Uterus (tissue), 2 donors: ENCODE measurements around the gene ADORA1.

Source experiments
- POLR2A ChIP-seq, 2 donors: fragments of 450-650 bp; IDR thresholded peaks; one replicate each; pipeline ENCODE4 v1.6.1; 2016; ENCODE audit warnings: antibody characterized with exemption in 2 of 2, mild to moderate bottlenecking in 1 of 2, moderate library complexity in 1 of 2
- TF ChIP-seq, protein P1 (sequence below), 4 experiments: fragments of 200-600 bp in 2 of 4; fragments of 450-650 bp in 2 of 4; sonication (generic) in 2 of 4; IDR thresholded peaks; one replicate each; pipeline ENCODE4 v1.5.1; 2016 to 2019; ENCODE audit warnings: antibody characterized with exemption in 4 of 4, mild to moderate bottlenecking in 2 of 4, moderate library complexity in 1 of 4

DNA sequence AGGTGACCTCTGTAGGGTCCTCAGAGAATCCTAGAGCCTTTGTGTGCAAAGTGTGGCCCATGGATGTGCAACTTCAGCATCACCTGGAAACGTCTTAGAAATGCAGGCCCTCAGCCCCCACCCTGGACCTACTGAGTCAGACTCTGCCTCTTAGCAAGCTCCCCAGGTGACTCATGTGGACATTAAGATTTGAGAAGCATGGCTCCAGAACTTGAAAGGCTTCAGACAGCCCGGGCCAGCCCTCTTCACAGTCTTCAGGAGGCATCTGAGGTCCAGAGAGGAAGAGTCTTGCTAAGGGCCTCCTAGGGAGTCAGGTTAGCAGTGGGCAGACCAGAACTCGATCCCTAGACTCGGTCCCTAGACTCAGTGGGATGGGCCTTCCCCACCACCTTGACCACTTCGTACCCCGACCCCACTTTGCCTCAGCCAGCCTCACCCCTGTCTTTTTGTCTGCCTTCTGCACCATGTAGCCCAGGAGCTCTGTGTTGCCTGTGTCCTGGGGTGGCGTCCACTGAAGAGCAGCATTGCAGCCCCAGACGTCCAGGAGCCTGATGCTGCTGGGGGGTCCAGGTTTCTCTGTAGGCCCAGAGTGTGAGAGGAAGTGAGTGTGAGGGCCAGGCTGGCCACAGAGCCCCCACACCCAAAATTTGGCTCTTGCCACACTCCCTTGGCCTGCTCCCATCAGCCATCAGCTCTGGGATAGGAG is 43.3 kb downstream of the ADORA1 start:
- TF ChIP-seq, protein P1, sequence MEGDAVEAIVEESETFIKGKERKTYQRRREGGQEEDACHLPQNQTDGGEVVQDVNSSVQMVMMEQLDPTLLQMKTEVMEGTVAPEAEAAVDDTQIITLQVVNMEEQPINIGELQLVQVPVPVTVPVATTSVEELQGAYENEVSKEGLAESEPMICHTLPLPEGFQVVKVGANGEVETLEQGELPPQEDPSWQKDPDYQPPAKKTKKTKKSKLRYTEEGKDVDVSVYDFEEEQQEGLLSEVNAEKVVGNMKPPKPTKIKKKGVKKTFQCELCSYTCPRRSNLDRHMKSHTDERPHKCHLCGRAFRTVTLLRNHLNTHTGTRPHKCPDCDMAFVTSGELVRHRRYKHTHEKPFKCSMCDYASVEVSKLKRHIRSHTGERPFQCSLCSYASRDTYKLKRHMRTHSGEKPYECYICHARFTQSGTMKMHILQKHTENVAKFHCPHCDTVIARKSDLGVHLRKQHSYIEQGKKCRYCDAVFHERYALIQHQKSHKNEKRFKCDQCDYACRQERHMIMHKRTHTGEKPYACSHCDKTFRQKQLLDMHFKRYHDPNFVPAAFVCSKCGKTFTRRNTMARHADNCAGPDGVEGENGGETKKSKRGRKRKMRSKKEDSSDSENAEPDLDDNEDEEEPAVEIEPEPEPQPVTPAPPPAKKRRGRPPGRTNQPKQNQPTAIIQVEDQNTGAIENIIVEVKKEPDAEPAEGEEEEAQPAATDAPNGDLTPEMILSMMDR (IDR thresholded peaks at IDR 0.05): no peak
- no peak for TF ChIP-seq POLR2A (IDR thresholded peaks at IDR 0.05)
